ENCODE measurements around the gene SLC35C1. TPM values are rescaled to one million over a fixed set of nuclear protein-coding genes. Genes with fewer than 3 reads are reported as not detected.

Gene SLC35C1
- total and polyA plus RNA-seq, 7 donors, result 5.3 to 38.9 (median 8.6) TPM

- WGBS, 2 donors, result 89% methylated on average over 6 of the region's 6 CpGs
These were observed 26.6 kb upstream of the SLC35C1 start for GRCh38 chr11:45778341-45778740.

GRCh38 chr11:45779602-45780001 lies 25.3 kb upstream of the SLC35C1 start:
- TF ChIP-seq POLR2AphosphoS5 (IDR thresholded peaks at IDR 0.05) (no peak), CTCF (IDR thresholded peaks at IDR 0.05) (no peak), POLR2A (IDR thresholded peaks at IDR 0.05) (no peak), EP300 (IDR thresholded peaks at IDR 0.05) (no peak)
- H3K27ac ChIP-seq, result no peak overlapping the region
- intact Hi-C loops (cut with DNase I), result no loop called here
- 45 to 78% methylated on average over 5 of the region's 5 CpGs for WGBS, 2 donors
- H3K4me3 ChIP-seq, result no peak overlapping the region
- H3K4me1 ChIP-seq, result no peaks in the 10 kb centered on the region
- no peaks in the 10 kb centered on the region for H3K36me3 ChIP-seq
- no peak for DNase-seq
- H3K9me3 ChIP-seq, result no peaks in the 10 kb centered on the region
- no peaks in the 10 kb centered on the region for H3K27me3 ChIP-seq

More at GRCh38 chr11:45778341-45778740, 26.6 kb upstream of the SLC35C1 start:
- no peaks in the 10 kb centered on the region for H3K27me3 ChIP-seq
- intact Hi-C loops (cut with DNase I), result no loop called here
- TF ChIP-seq CTCF (IDR thresholded peaks at IDR 0.05) (no peak), POLR2AphosphoS5 (IDR thresholded peaks at IDR 0.05) (no peak), POLR2A (IDR thresholded peaks at IDR 0.05) (no peak), EP300 (IDR thresholded peaks at IDR 0.05) (no peak)
- H3K4me1 ChIP-seq, result no peaks in the 10 kb centered on the region
- DNase-seq, result no peak
- H3K36me3 ChIP-seq, result no peaks in the 10 kb centered on the region
- H3K9me3 ChIP-seq, result no peaks in the 10 kb centered on the region
- no peak overlapping the region for H3K4me3 ChIP-seq
- no peak overlapping the region for H3K27ac ChIP-seq

GRCh38 chr11:45786272-45786671 lies 18.7 kb upstream of the SLC35C1 start:
- WGBS, 2 donors, result 73 to 81% methylated on average over 2 of the region's 2 CpGs
- TF ChIP-seq CTCF (IDR thresholded peaks at IDR 0.05), result no peak
- TF ChIP-seq POLR2AphosphoS5 (IDR thresholded peaks at IDR 0.05), result no peak
- TF ChIP-seq EP300 (IDR thresholded peaks at IDR 0.05), result no peak
- no peak for TF ChIP-seq POLR2A (IDR thresholded peaks at IDR 0.05)
- Histone ChIP-seq H3K4me1 (no peaks in the 10 kb centered on the region), H3K36me3 (no peaks in the 10 kb centered on the region), H3K27me3 (peaks cover 0 to 6% (median 0%) of the 10 kb centered on the region in 3 donors), H3K4me3 (no peak overlapping the region), H3K27ac (no peak overlapping the region), H3K9me3 (peaks cover 0 to 8% (median 0%) of the 10 kb centered on the region in 4 donors)
- no peak for DNase-seq
- intact Hi-C loops (cut with DNase I), result loop anchor here (5.0 kb wide), 1 partner anchor 309 kb away; no protein-coding TSS in a partner anchor

GRCh38 chr11:45788887-45789286 lies 16.1 kb upstream of the SLC35C1 start:
- Histone ChIP-seq H3K4me3 (no peak overlapping the region), H3K27me3 (peaks cover 0 to 9% (median 6%) of the 10 kb centered on the region in 3 donors), H3K27ac (no peak overlapping the region), H3K36me3 (no peaks in the 10 kb centered on the region), H3K9me3 (peaks cover 0 to 8% (median 0%) of the 10 kb centered on the region in 4 donors), H3K4me1 (no peaks in the 10 kb centered on the region)
- DNase-seq, result no peak
- 71 to 76% methylated on average over 3 of the region's 3 CpGs for WGBS, 2 donors
- TF ChIP-seq POLR2A (IDR thresholded peaks at IDR 0.05) (no peak), EP300 (IDR thresholded peaks at IDR 0.05) (no peak), CTCF (IDR thresholded peaks at IDR 0.05) (no peak), POLR2AphosphoS5 (IDR thresholded peaks at IDR 0.05) (no peak)
- intact Hi-C loops (cut with DNase I), result loop anchor here (5.0 kb wide), 1 partner anchor 312 kb away; no protein-coding TSS in a partner anchor

- 96% methylated on average over 1 of the region's 1 CpG for WGBS, 2 donors
- Histone ChIP-seq H3K4me1 (no peaks in the 10 kb centered on the region), H3K27me3 (peaks cover 0 to 9% (median 6%) of the 10 kb centered on the region in 3 donors), H3K9me3 (peaks cover 0 to 6% (median 0%) of the 10 kb centered on the region in 4 donors), H3K36me3 (no peaks in the 10 kb centered on the region), H3K27ac (no peak overlapping the region), H3K4me3 (no peak overlapping the region)
- DNase-seq, result no peak
- intact Hi-C loops (cut with DNase I), result no loop called here
- TF ChIP-seq CTCF (IDR thresholded peaks at IDR 0.05) (no peak), EP300 (IDR thresholded peaks at IDR 0.05) (no peak), POLR2A (IDR thresholded peaks at IDR 0.05) (no peak), POLR2AphosphoS5 (IDR thresholded peaks at IDR 0.05) (no peak)
These were observed 13.4 kb upstream of the SLC35C1 start for GRCh38 chr11:45791524-45791923.

Data from sigmoid colon (tissue), 7 donors.